GM23338 (cell line): Measurements from ENCODE around the gene STAT6. TPM values are rescaled to one million over a fixed set of nuclear protein-coding genes. Genes with fewer than 3 reads are reported as not detected.
A peak's percentile ranks its signal among the peaks of the same experiment; 100 is the strongest.

Experiments used
- ATAC-seq: fragments of 200-7000 bp; cut with Tn5 transposase; 3 replicates; pipeline ENCODE4 v1.9.1; 2020
- DNase-seq: peaks from one replicate; pipeline ENCODE4 v3.0.0-alpha.2; 2015; ENCODE audit warnings: low spot score
- H2AFZ ChIP-seq: fragments of 200-600 bp; sonication (generic); 2 replicates; pipeline ENCODE4 v1.8.0; 2016; ENCODE audit warnings: antibody characterized with exemption, mild to moderate bottlenecking, moderate library complexity
- H3F3A ChIP-seq: fragments of 200-600 bp; sonication (generic); replicated peaks from 2 replicates; pipeline ENCODE4 v1.8.0; 2017; ENCODE audit warnings: antibody characterized with exemption, mixed run types, low read depth
- H3K27ac ChIP-seq: fragments of 200-600 bp; sonication (generic); 2 replicates; pipeline ENCODE4 v1.6.1; 2016; ENCODE audit warnings: low read depth
- H3K27me3 ChIP-seq: fragments of 200-600 bp; sonication (generic); 2 replicates; pipeline ENCODE4 v1.8.0; 2016; ENCODE audit warnings: mild to moderate bottlenecking, mixed run types, moderate library complexity; ENCODE audit not compliant: insufficient read depth
- H3K36me3 ChIP-seq: fragments of 200-600 bp; sonication (generic); 2 replicates; pipeline ENCODE4 v1.8.0; 2016; ENCODE audit warnings: mild to moderate bottlenecking; ENCODE audit not compliant: insufficient read depth
- H3K4me1 ChIP-seq: fragments of 200-600 bp; sonication (generic); 2 replicates; pipeline ENCODE4 v1.8.0; 2016; ENCODE audit warnings: mild to moderate bottlenecking, moderate library complexity; ENCODE audit not compliant: insufficient read depth
- H3K4me2 ChIP-seq: fragments of 200-600 bp; sonication (generic); 2 replicates; pipeline ENCODE4 v1.7.1; 2017; ENCODE audit warnings: mixed run types
- H3K4me3 ChIP-seq: fragments of 200-600 bp; sonication (generic); 2 replicates; pipeline ENCODE4 v1.6.1; 2016; ENCODE audit warnings: mixed run types
- H3K79me2 ChIP-seq: fragments of 200-600 bp; sonication (generic); replicated peaks from 2 replicates; pipeline ENCODE4 v1.8.0; 2017; ENCODE audit warnings: mild to moderate bottlenecking; ENCODE audit not compliant: insufficient read depth
- H3K9me2 ChIP-seq: fragments of 200-600 bp; sonication (generic); 2 replicates; pipeline ENCODE4 v1.8.0; 2017; ENCODE audit not compliant: insufficient read depth
- H4K20me1 ChIP-seq: fragments of 200-600 bp; sonication (generic); replicated peaks from 2 replicates; pipeline ENCODE4 v1.8.0; 2017; ENCODE audit warnings: mild to moderate bottlenecking; ENCODE audit not compliant: insufficient read depth
- H3K27ac Mint-ChIP-seq: 2 replicates; pipeline ENCODE4 v1.8.0; 2020; ENCODE audit warnings: inconsistent platforms, mild to moderate bottlenecking, moderate library complexity, mixed read lengths
- H3K27me3 Mint-ChIP-seq: 3 replicates; pipeline ENCODE4 v1.8.0; 2022; ENCODE audit warnings: low read depth, mild to moderate bottlenecking, moderate library complexity, mixed read lengths, inconsistent platforms; ENCODE audit not compliant: insufficient read depth, poor library complexity
- H3K36me3 Mint-ChIP-seq: 3 replicates; pipeline ENCODE4 v1.8.0; 2021; ENCODE audit warnings: low read depth, mild to moderate bottlenecking, inconsistent platforms, moderate library complexity, mixed read lengths
- H3K4me1 Mint-ChIP-seq: 3 replicates; pipeline ENCODE4 v1.8.0; 2020; ENCODE audit warnings: mild to moderate bottlenecking, inconsistent platforms, mixed read lengths
- H3K4me3 Mint-ChIP-seq: 3 replicates; pipeline ENCODE4 v1.8.0; 2021; ENCODE audit warnings: moderate library complexity, mild to moderate bottlenecking, inconsistent platforms, mixed read lengths
- H3K9me3 Mint-ChIP-seq: 3 replicates; pipeline ENCODE4 v1.8.0; 2020; ENCODE audit warnings: moderate library complexity, mild to moderate bottlenecking, inconsistent platforms, mixed read lengths
- CREB1 ChIP-seq: fragments of 250-450 bp; sonication (Bioruptor Pico); IDR thresholded peaks from 2 replicates; pipeline ENCODE4 v1.5.0; 2020; ENCODE audit warnings: low read depth, mild to moderate bottlenecking, moderate library complexity
- EZH2 ChIP-seq: fragments of 200-600 bp; sonication (generic); IDR thresholded peaks from one replicate; pipeline ENCODE4 v1.8.0; 2017; ENCODE audit warnings: antibody characterized with exemption, mild to moderate bottlenecking, low read depth; ENCODE audit not compliant: unreplicated experiment
- EZH2phosphoT487 ChIP-seq: fragments of 200-600 bp; sonication (generic); IDR thresholded peaks from one replicate; pipeline ENCODE4 v1.8.1; 2018; ENCODE audit warnings: antibody characterized with exemption; ENCODE audit not compliant: unreplicated experiment
- JUNB ChIP-seq: IDR thresholded peaks from one replicate; pipeline ENCODE4 v1.6.1; 2016; ENCODE audit warnings: antibody characterized with exemption; ENCODE audit not compliant: unreplicated experiment
- NANOG ChIP-seq: IDR thresholded peaks from 2 replicates; pipeline ENCODE4 v1.6.1; 2016; ENCODE audit warnings: antibody characterized with exemption, borderline replicate concordance
- POLR2AphosphoS5 ChIP-seq: IDR thresholded peaks from 2 replicates; pipeline ENCODE4 v1.6.1; 2016; ENCODE audit warnings: antibody characterized with exemption, low read depth
- STAT1 ChIP-seq: IDR thresholded peaks from one replicate; pipeline ENCODE4 v1.6.1; 2016; ENCODE audit warnings: antibody characterized with exemption; ENCODE audit not compliant: unreplicated experiment
- ZNF114 ChIP-seq: fragments of 250-450 bp; sonication (Bioruptor Pico); IDR thresholded peaks from 2 replicates; pipeline ENCODE4 v1.5.0; 2020; ENCODE audit warnings: mild to moderate bottlenecking, moderate library complexity
- ZNF331 ChIP-seq: fragments of 250-450 bp; sonication (Bioruptor Pico); IDR thresholded peaks from 2 replicates; pipeline ENCODE4 v1.5.0; 2020; ENCODE audit warnings: low read depth, mild to moderate bottlenecking, moderate library complexity
- polyA plus RNA-seq: library from polyadenylated mRNA; unstranded; fragments of >200 nt; fragmentation: Nextera tagmentation; extraction: Ambion mirVana; gene quantifications from 2 replicates; pipeline ENCODE4 v1.2.1, GENCODE V29; 2016
- total RNA-seq: library from RNA; depleted of rRNA; stranded (reverse); fragments of >200 nt; shearing (Covaris generic); gene quantifications from 2 replicates; pipeline ENCODE4 v1.2.3, GENCODE V29; 2014
- TF ChIP-seq, protein P1 (sequence below): IDR thresholded peaks from 2 replicates; pipeline ENCODE4 v1.6.1; 2016; ENCODE audit warnings: antibody characterized with exemption
- TF ChIP-seq, protein P2 (sequence below): IDR thresholded peaks from one replicate; pipeline ENCODE4 v1.6.1; 2018; ENCODE audit warnings: antibody characterized with exemption; ENCODE audit not compliant: unreplicated experiment
- TF ChIP-seq, protein P3 (sequence below): fragments of 250-450 bp; sonication (Bioruptor Pico); IDR thresholded peaks from 2 replicates; pipeline ENCODE4 v1.5.0; 2020; ENCODE audit warnings: mild to moderate bottlenecking, moderate library complexity
- TF ChIP-seq, protein P4 (sequence below), 2 experiments: fragments of 200-600 bp in 1 of 2; sonication (generic) in 1 of 2; conservative IDR thresholded peaks; 2 replicates each; pipeline versions ENCODE4 v1.5.1 to v1.6.1; 2016 to 2017; ENCODE audit warnings: antibody characterized with exemption in 2 of 2, low read depth in 2 of 2, mild to moderate bottlenecking in 2 of 2, moderate library complexity in 1 of 2

STAT6 gene
- total and polyA plus RNA-seq, 2 experiments from 2014 or later, result 14.3 to 28.1 TPM

DNA sequence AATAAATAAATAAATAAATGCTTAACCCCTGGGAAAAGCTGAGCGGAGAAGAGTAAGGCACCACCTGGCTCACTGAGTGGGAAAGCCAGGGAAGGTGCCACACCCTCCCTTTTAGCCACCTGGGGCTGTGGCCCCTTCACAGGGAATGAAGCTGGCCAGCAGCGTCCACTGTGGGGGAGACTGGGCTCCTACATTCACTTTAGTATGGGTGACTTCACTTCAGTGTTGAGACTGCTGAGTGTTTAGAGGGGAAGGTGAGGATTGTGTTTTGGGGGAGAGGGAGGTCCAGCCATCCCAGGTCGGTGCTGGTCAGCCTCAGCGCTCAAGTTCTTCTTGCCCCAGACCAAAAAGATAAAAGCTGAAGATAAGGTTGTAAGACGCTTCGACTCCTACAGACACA is 20.7 kb downstream of the STAT6 start:
- Mint-ChIP-seq H3K4me3 (peak overlapping the region; percentile 93), H3K4me1 (peaks cover 56% of the 10 kb centered on the region), H3K27ac (no peak overlapping the region), H3K36me3 (peaks cover 44% of the 10 kb centered on the region), H3K9me3 (no peaks in the 10 kb centered on the region), H3K27me3 (peaks cover 37% of the 10 kb centered on the region)
- no peaks in the 10 kb centered on the region for H3K27me3 ChIP-seq
- no peaks in the 10 kb centered on the region for H3K9me2 ChIP-seq
- TF ChIP-seq, protein P1, sequence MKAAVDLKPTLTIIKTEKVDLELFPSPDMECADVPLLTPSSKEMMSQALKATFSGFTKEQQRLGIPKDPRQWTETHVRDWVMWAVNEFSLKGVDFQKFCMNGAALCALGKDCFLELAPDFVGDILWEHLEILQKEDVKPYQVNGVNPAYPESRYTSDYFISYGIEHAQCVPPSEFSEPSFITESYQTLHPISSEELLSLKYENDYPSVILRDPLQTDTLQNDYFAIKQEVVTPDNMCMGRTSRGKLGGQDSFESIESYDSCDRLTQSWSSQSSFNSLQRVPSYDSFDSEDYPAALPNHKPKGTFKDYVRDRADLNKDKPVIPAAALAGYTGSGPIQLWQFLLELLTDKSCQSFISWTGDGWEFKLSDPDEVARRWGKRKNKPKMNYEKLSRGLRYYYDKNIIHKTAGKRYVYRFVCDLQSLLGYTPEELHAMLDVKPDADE, result no peak
- TF ChIP-seq, protein P2, sequence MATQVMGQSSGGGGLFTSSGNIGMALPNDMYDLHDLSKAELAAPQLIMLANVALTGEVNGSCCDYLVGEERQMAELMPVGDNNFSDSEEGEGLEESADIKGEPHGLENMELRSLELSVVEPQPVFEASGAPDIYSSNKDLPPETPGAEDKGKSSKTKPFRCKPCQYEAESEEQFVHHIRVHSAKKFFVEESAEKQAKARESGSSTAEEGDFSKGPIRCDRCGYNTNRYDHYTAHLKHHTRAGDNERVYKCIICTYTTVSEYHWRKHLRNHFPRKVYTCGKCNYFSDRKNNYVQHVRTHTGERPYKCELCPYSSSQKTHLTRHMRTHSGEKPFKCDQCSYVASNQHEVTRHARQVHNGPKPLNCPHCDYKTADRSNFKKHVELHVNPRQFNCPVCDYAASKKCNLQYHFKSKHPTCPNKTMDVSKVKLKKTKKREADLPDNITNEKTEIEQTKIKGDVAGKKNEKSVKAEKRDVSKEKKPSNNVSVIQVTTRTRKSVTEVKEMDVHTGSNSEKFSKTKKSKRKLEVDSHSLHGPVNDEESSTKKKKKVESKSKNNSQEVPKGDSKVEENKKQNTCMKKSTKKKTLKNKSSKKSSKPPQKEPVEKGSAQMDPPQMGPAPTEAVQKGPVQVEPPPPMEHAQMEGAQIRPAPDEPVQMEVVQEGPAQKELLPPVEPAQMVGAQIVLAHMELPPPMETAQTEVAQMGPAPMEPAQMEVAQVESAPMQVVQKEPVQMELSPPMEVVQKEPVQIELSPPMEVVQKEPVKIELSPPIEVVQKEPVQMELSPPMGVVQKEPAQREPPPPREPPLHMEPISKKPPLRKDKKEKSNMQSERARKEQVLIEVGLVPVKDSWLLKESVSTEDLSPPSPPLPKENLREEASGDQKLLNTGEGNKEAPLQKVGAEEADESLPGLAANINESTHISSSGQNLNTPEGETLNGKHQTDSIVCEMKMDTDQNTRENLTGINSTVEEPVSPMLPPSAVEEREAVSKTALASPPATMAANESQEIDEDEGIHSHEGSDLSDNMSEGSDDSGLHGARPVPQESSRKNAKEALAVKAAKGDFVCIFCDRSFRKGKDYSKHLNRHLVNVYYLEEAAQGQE, result no peak
- TF ChIP-seq POLR2AphosphoS5 (no peak), JUNB (no peak), EZH2phosphoT487 (no peak), STAT1 (no peak), ZNF331 (no peak), ZNF114 (no peak), CREB1 (CRISPR knock-in tag) (no peak), NANOG (no peak), EZH2 (no peak)
- TF ChIP-seq, protein P3, sequence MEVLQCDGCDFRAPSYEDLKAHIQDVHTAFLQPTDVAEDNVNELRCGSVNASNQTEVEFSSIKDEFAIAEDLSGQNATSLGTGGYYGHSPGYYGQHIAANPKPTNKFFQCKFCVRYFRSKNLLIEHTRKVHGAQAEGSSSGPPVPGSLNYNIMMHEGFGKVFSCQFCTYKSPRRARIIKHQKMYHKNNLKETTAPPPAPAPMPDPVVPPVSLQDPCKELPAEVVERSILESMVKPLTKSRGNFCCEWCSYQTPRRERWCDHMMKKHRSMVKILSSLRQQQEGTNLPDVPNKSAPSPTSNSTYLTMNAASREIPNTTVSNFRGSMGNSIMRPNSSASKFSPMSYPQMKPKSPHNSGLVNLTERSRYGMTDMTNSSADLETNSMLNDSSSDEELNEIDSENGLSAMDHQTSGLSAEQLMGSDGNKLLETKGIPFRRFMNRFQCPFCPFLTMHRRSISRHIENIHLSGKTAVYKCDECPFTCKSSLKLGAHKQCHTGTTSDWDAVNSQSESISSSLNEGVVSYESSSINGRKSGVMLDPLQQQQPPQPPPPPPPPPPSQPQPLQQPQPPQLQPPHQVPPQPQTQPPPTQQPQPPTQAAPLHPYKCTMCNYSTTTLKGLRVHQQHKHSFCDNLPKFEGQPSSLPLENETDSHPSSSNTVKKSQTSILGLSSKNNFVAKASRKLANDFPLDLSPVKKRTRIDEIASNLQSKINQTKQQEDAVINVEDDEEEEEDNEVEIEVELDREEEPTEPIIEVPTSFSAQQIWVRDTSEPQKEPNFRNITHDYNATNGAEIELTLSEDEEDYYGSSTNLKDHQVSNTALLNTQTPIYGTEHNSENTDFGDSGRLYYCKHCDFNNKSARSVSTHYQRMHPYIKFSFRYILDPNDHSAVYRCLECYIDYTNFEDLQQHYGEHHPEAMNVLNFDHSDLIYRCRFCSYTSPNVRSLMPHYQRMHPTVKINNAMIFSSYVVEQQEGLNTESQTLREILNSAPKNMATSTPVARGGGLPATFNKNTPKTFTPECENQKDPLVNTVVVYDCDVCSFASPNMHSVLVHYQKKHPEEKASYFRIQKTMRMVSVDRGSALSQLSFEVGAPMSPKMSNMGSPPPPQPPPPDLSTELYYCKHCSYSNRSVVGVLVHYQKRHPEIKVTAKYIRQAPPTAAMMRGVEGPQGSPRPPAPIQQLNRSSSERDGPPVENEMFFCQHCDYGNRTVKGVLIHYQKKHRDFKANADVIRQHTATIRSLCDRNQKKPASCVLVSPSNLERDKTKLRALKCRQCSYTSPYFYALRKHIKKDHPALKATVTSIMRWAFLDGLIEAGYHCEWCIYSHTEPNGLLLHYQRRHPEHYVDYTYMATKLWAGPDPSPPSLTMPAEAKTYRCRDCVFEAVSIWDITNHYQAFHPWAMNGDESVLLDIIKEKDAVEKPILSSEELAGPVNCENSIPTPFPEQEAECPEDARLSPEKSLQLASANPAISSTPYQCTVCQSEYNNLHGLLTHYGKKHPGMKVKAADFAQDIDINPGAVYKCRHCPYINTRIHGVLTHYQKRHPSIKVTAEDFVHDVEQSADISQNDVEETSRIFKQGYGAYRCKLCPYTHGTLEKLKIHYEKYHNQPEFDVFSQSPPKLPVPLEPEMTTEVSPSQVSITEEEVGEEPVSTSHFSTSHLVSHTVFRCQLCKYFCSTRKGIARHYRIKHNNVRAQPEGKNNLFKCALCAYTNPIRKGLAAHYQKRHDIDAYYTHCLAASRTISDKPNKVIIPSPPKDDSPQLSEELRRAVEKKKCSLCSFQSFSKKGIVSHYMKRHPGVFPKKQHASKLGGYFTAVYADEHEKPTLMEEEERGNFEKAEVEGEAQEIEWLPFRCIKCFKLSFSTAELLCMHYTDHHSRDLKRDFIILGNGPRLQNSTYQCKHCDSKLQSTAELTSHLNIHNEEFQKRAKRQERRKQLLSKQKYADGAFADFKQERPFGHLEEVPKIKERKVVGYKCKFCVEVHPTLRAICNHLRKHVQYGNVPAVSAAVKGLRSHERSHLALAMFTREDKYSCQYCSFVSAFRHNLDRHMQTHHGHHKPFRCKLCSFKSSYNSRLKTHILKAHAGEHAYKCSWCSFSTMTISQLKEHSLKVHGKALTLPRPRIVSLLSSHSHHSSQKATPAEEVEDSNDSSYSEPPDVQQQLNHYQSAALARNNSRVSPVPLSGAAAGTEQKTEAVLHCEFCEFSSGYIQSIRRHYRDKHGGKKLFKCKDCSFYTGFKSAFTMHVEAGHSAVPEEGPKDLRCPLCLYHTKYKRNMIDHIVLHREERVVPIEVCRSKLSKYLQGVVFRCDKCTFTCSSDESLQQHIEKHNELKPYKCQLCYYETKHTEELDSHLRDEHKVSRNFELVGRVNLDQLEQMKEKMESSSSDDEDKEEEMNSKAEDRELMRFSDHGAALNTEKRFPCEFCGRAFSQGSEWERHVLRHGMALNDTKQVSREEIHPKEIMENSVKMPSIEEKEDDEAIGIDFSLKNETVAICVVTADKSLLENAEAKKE, result no peak
- TF ChIP-seq, protein P4, sequence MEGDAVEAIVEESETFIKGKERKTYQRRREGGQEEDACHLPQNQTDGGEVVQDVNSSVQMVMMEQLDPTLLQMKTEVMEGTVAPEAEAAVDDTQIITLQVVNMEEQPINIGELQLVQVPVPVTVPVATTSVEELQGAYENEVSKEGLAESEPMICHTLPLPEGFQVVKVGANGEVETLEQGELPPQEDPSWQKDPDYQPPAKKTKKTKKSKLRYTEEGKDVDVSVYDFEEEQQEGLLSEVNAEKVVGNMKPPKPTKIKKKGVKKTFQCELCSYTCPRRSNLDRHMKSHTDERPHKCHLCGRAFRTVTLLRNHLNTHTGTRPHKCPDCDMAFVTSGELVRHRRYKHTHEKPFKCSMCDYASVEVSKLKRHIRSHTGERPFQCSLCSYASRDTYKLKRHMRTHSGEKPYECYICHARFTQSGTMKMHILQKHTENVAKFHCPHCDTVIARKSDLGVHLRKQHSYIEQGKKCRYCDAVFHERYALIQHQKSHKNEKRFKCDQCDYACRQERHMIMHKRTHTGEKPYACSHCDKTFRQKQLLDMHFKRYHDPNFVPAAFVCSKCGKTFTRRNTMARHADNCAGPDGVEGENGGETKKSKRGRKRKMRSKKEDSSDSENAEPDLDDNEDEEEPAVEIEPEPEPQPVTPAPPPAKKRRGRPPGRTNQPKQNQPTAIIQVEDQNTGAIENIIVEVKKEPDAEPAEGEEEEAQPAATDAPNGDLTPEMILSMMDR (conservative IDR thresholded peaks at IDR 0.05; ENCODE audit: low read depth in 2 of 2), result no peak
- ATAC-seq (no peak), DNase-seq (no peak)
- 0 out of 2 replicates have a peak overlapping the region, but pooled peaks have one; percentile 96 for H3K4me2 ChIP-seq
- no peak overlapping the region for H3K27ac ChIP-seq
- peaks cover 8% of the 10 kb centered on the region; the same call in 1 of the 2 replicates for H3K79me2 ChIP-seq
- no peaks in the 10 kb centered on the region for H3K36me3 ChIP-seq
- no peaks in the 10 kb centered on the region; the same call in 1 of the 2 replicates for H4K20me1 ChIP-seq
- H2AFZ ChIP-seq, result no peak overlapping the region
- peaks cover 31% of the 10 kb centered on the region for H3K4me1 ChIP-seq
- peaks cover 19% of the 10 kb centered on the region for H3F3A ChIP-seq
- peak overlapping the region; percentile 88 for H3K4me3 ChIP-seq
